GM11168 (cell line): ENCODE measurements around the gene PAGE4.

Source experiments
- in situ Hi-C: fragments of 300-500 bp; cut with MboI; formaldehyde crosslinking; loops from one replicate; pipeline ENCODE4 v1.12.0; 2022; ENCODE audit warnings: low sequenced_read_pairs; ENCODE audit not compliant: unreplicated experiment

Gene PAGE4

GRCh38 chrX:49829016-49829415 lies at the start of gene PAGE4:
Gene PAGE4, plus strand, starts transcription at chrX:49829303. Its CDS starts 1,126 bp downstream, at chrX:49830429.
- in situ Hi-C loops = loop anchor here (25.0 kb wide), 1 partner anchor 542 kb away; no protein-coding TSS in a partner anchor

GRCh38 chrX:49784747-49785280 lies 44.3 kb upstream of the PAGE4 start:
- in situ Hi-C loops = no loop called here

- in situ Hi-C loops = no loop called here
Observed at GRCh38 chrX:49792376-49792775, 36.7 kb upstream of the PAGE4 start.

GRCh38 chrX:49793686-49794085 lies 35.4 kb upstream of the PAGE4 start:
- in situ Hi-C loops = no loop called here

- in situ Hi-C loops = no loop called here
Observed at GRCh38 chrX:49799828-49800227, 29.3 kb upstream of the PAGE4 start.

- in situ Hi-C loops = no loop called here
Observed at GRCh38 chrX:49809891-49810632, 19.0 kb upstream of the PAGE4 start.

- in situ Hi-C loops = no loop called here
Observed at GRCh38 chrX:49812177-49812576, 16.9 kb upstream of the PAGE4 start.

GRCh38 chrX:49816435-49816834 lies 12.7 kb upstream of the PAGE4 start:
- in situ Hi-C loops = no loop called here

- in situ Hi-C loops = loop anchor here (25.0 kb wide), 1 partner anchor 551 kb away; no protein-coding TSS in a partner anchor
Observed at GRCh38 chrX:49838374-49838773, 9.3 kb downstream of the PAGE4 start.

- in situ Hi-C loops = loop anchor here (25.0 kb wide), 1 partner anchor 553 kb away; no protein-coding TSS in a partner anchor
Observed at GRCh38 chrX:49840679-49841078, 11.6 kb downstream of the PAGE4 start.

- in situ Hi-C loops = loop anchor here (25.0 kb wide), 1 partner anchor 555 kb away; no protein-coding TSS in a partner anchor
Observed at GRCh38 chrX:49842621-49843020, 13.5 kb downstream of the PAGE4 start.

- in situ Hi-C loops = loop anchor here (25.0 kb wide), 1 partner anchor 557 kb away; no protein-coding TSS in a partner anchor
Observed at GRCh38 chrX:49844611-49845010, 15.5 kb downstream of the PAGE4 start.

- in situ Hi-C loops = loop anchor here (25.0 kb wide), 1 partner anchor 559 kb away; no protein-coding TSS in a partner anchor
Observed at GRCh38 chrX:49845701-49846403, 16.7 kb downstream of the PAGE4 start.

- in situ Hi-C loops = loop anchor here (25.0 kb wide), 1 partner anchor 559 kb away; no protein-coding TSS in a partner anchor
Observed at GRCh38 chrX:49846522-49846921, 17.4 kb downstream of the PAGE4 start.

- in situ Hi-C loops = loop anchor here (25.0 kb wide), 1 partner anchor 561 kb away; no protein-coding TSS in a partner anchor
Observed at GRCh38 chrX:49848275-49848674, 19.2 kb downstream of the PAGE4 start.

GRCh38 chrX:49850028-49850427 lies 20.9 kb downstream of the PAGE4 start:
- in situ Hi-C loops = no loop called here

GRCh38 chrX:49853661-49854060 lies 24.6 kb downstream of the PAGE4 start:
- in situ Hi-C loops = no loop called here

GRCh38 chrX:49856819-49857218 lies 27.7 kb downstream of the PAGE4 start:
- in situ Hi-C loops = no loop called here

- in situ Hi-C loops = no loop called here
Observed at GRCh38 chrX:49858341-49858740, 29.2 kb downstream of the PAGE4 start.

- in situ Hi-C loops = no loop called here
Observed at GRCh38 chrX:49859491-49859890, 30.4 kb downstream of the PAGE4 start.
